HCT116 (cell line): ENCODE data around the gene CDH4. TPM values are rescaled to one million over a fixed set of nuclear protein-coding genes. Genes with fewer than 3 reads are reported as not detected.

Experiments used
- ATAC-seq: fragments of 200-7000 bp; cut with Tn5 transposase; 2 replicates; pipeline ENCODE4 v1.9.1; 2020; ENCODE audit warnings: mild to moderate bottlenecking, moderate library complexity
- BruUV-seq: library from RNA; stranded (reverse); fragments of 400-500 nt; replicated peaks from 2 replicates; lab custom pipeline; 2021; lab: Mats Ljungman, UMichigan
- CTCF ChIA-PET: fragments of 300-600 bp; sonication (Branson Sonifier 250); formaldehyde crosslinking; loops from one replicate; lab custom pipeline; 2021; ENCODE audit warnings: antibody characterized with exemption; lab: Charles Lee
- POLR2A ChIA-PET: fragments of 300-600, 350-600 bp; sonication (Branson Sonifier 250); formaldehyde crosslinking; loops from one replicate; lab custom pipeline; 2021; ENCODE audit warnings: antibody characterized with exemption; lab: Charles Lee
- RAD21 ChIA-PET, 2 experiments: fragments of 300-600 bp; sonication (Branson Sonifier 250); formaldehyde crosslinking; loops; one replicate each; lab custom pipeline; 2023; ENCODE audit warnings: low total read pairs in 2 of 2; ENCODE audit not compliant: uncharacterized antibody in 2 of 2, unreplicated experiment in 2 of 2, low non-redundant PET in 1 of 2; lab: Charles Lee
- DNase-seq: peaks from one replicate; pipeline ENCODE4 v3.0.0-alpha.2; 2010; ENCODE audit warnings: low read depth, low spot score
- H2AFZ ChIP-seq: fragments of 200-600 bp; shearing (Covaris generic), sonication (generic); 2 replicates; pipeline ENCODE4 v1.6.1; 2017; ENCODE audit warnings: low read depth, mixed run types, mixed read lengths, antibody characterized with exemption, low read length; ENCODE audit not compliant: poor library complexity, severe bottlenecking
- H3K27ac ChIP-seq: 2 replicates; pipeline ENCODE4 v1.5.1; 2012; ENCODE audit warnings: low read depth, low read length
- H3K27me3 ChIP-seq: fragments of 200-600 bp; sonication (generic); 2 replicates; pipeline ENCODE4 v1.6.1; 2016; ENCODE audit warnings: mixed run types, low read length, mixed read lengths; ENCODE audit not compliant: insufficient read depth
- H3K36me3 ChIP-seq, 2 experiments: fragments of 200-500 bp in 1 of 2; fragments of 200-600 bp in 1 of 2; sonication (Bioruptor generic) in 1 of 2; sonication (generic) in 1 of 2; 2 replicates each; pipeline versions ENCODE4 v1.5.1 to v1.6.1; 2014 to 2016; ENCODE audit warnings: low read length in 2 of 2, inconsistent platforms in 1 of 2, mixed read lengths in 1 of 2, mixed run types in 1 of 2; ENCODE audit not compliant: insufficient read depth in 2 of 2, control insufficient read depth in 1 of 2
- H3K4me1 ChIP-seq, 2 experiments: fragments of 200-600 bp in 1 of 2; sonication (generic) in 1 of 2; 2 replicates each; pipeline versions ENCODE4 v1.5.1 to v1.6.1; 2012 to 2017; ENCODE audit warnings: low read length in 2 of 2, inconsistent platforms in 1 of 2, mild to moderate bottlenecking in 1 of 2, mixed read lengths in 1 of 2, mixed run types in 1 of 2, moderate library complexity in 1 of 2; ENCODE audit not compliant: insufficient read depth in 2 of 2, control insufficient read depth in 1 of 2
- H3K4me2 ChIP-seq: fragments of 200-600 bp; sonication (generic); 2 replicates; pipeline ENCODE4 v1.6.1; 2017; ENCODE audit warnings: mixed run types, low read length, mixed read lengths
- H3K4me3 ChIP-seq, 2 experiments: fragments of 200-600 bp in 1 of 2; sonication (generic) in 1 of 2; replicated peaks in 1 of 2; 2 replicates each; pipeline ENCODE4 v1.5.1; 2011 to 2016; ENCODE audit warnings: low read length in 2 of 2, control low read depth in 1 of 2, low read depth in 1 of 2, mild to moderate bottlenecking in 1 of 2, mixed read lengths in 1 of 2, mixed run types in 1 of 2
- H3K79me2 ChIP-seq: fragments of 200-600 bp; sonication (generic); 2 replicates; pipeline ENCODE4 v1.6.1; 2017; ENCODE audit warnings: mild to moderate bottlenecking, mixed run types, low read length, moderate library complexity, mixed read lengths; ENCODE audit not compliant: insufficient read depth
- H3K9ac ChIP-seq: fragments of 200-600 bp; sonication (generic); 2 replicates; pipeline ENCODE4 v1.6.1; 2016; ENCODE audit warnings: low read length, mixed read lengths
- H3K9me2 ChIP-seq: fragments of 200-600 bp; sonication (generic), shearing (Covaris generic); 2 replicates; pipeline ENCODE4 v1.6.1; 2017; ENCODE audit warnings: mixed run types, mild to moderate bottlenecking, moderate library complexity; ENCODE audit not compliant: insufficient read depth
- H3K9me3 ChIP-seq, 2 experiments: fragments of 200-500 bp in 1 of 2; fragments of 200-600 bp in 1 of 2; sonication (Bioruptor generic) in 1 of 2; sonication (generic) in 1 of 2; 2 replicates each; pipeline ENCODE4 v1.6.1; 2014 to 2017; ENCODE audit warnings: low read length in 2 of 2, mixed read lengths in 2 of 2, inconsistent platforms in 1 of 2, low read depth in 1 of 2, mild to moderate bottlenecking in 1 of 2, mixed run types in 1 of 2, moderate library complexity in 1 of 2; ENCODE audit not compliant: control insufficient read depth in 1 of 2, insufficient read depth in 1 of 2
- H4K20me1 ChIP-seq: fragments of 200-600 bp; sonication (generic), shearing (Covaris generic); 2 replicates; pipeline ENCODE4 v1.6.1; 2017; ENCODE audit warnings: mixed run types, mild to moderate bottlenecking, moderate library complexity; ENCODE audit not compliant: insufficient read depth
- CBX3 ChIP-seq: IDR thresholded peaks from 2 replicates; pipeline ENCODE4 v1.6.1; 2012; ENCODE audit warnings: low read depth
- CEBPB ChIP-seq: IDR thresholded peaks from 2 replicates; pipeline ENCODE4 v1.6.1; 2012; ENCODE audit warnings: low read depth
- CTCF ChIP-seq, 3 experiments: fragments of 200-600 bp in 1 of 3; sonication (generic) in 1 of 3; IDR thresholded peaks in 2 of 3; conservative IDR thresholded peaks in 1 of 3; 2 replicates each; pipeline ENCODE4 v1.5.1; 2012 to 2017; ENCODE audit warnings: low read depth in 2 of 3, low read length in 2 of 3, antibody characterized with exemption in 1 of 3, borderline replicate concordance in 1 of 3, control low read depth in 1 of 3, mild to moderate bottlenecking in 1 of 3, mixed read lengths in 1 of 3, mixed run types in 1 of 3, moderate library complexity in 1 of 3; ENCODE audit not compliant: insufficient read depth in 1 of 3
- EGR1 ChIP-seq: IDR thresholded peaks from 2 replicates; pipeline ENCODE4 v1.6.1; 2012; ENCODE audit warnings: low read depth
- ELF1 ChIP-seq: IDR thresholded peaks from 2 replicates; pipeline ENCODE4 v1.6.1; 2012; ENCODE audit warnings: low read depth, borderline replicate concordance
- MAX ChIP-seq: IDR thresholded peaks from 2 replicates; pipeline ENCODE4 v1.6.1; 2012
- POLR2A ChIP-seq: IDR thresholded peaks from 2 replicates; pipeline ENCODE4 v1.7.0; 2011; ENCODE audit warnings: borderline replicate concordance; ENCODE audit not compliant: insufficient read depth, insufficient read length; ENCODE audit errors: extremely low read depth
- POLR2AphosphoS5 ChIP-seq: IDR thresholded peaks from 2 replicates; pipeline ENCODE4 v1.6.1; 2011; ENCODE audit warnings: mild to moderate bottlenecking, low read depth, low read length, moderate library complexity
- RAD21 ChIP-seq: IDR thresholded peaks from 2 replicates; pipeline ENCODE4 v1.6.1; 2012; ENCODE audit warnings: low read depth, mild to moderate bottlenecking
- SIN3A ChIP-seq: IDR thresholded peaks from 2 replicates; pipeline ENCODE4 v1.6.1; 2012; ENCODE audit warnings: low read depth
- YY1 ChIP-seq: IDR thresholded peaks from 2 replicates; pipeline ENCODE4 v1.6.1; 2011; ENCODE audit warnings: low read length, low read depth, moderate library complexity, mild to moderate bottlenecking; ENCODE audit not compliant: insufficient replicate concordance; ENCODE audit errors: extremely low read depth
- ZBTB33 ChIP-seq: IDR thresholded peaks from 2 replicates; pipeline ENCODE4 v1.6.1; 2011; ENCODE audit warnings: mild to moderate bottlenecking, low read length, moderate library complexity; ENCODE audit not compliant: insufficient replicate concordance; ENCODE audit errors: extremely low read depth
- ZFX ChIP-seq: fragments of 450-650 bp; IDR thresholded peaks from 2 replicates; pipeline ENCODE4 v1.6.1; 2017
- intact Hi-C: fragments of 100-400 bp; cut with micrococcal nuclease; formaldehyde crosslinking; loops from 2 replicates; pipeline ENCODE4 v1.10.0; 2022
- total RNA-seq: library from RNA; stranded (reverse); gene quantifications from one replicate; pipeline ENCODE4 v1.2.1, GENCODE V29; 2021; ENCODE audit not compliant: unreplicated experiment

CDH4 gene
- total RNA-seq, 1 experiment from 2014 or later: not detected

- Histone ChIP-seq H2AFZ (no peak overlapping the region), H3K4me3 (no peak overlapping the region), H4K20me1 (no peaks in the 10 kb centered on the region), H3K79me2 (no peaks in the 10 kb centered on the region), H3K9me3 (peaks cover 7 to 25% of the 10 kb centered on the region in 2 experiments; a peak in 2 of 4 replicates), H3K4me2 (no peak overlapping the region), H3K9ac (no peak overlapping the region), H3K4me1 (no peaks in the 10 kb centered on the region), H3K27ac (no peak overlapping the region), H3K9me2 (no peaks in the 10 kb centered on the region), H3K36me3 (no peaks in the 10 kb centered on the region), H3K27me3 (no peaks in the 10 kb centered on the region)
- DNase-seq: no peak
- intact Hi-C loops: no loop called here
- ChIA-PET POLR2A (no interaction called here), RAD21 (no interaction called here), CTCF (no interaction called here)
- TF ChIP-seq ELF1 (no peak), POLR2A (no peak), ZBTB33 (no peak), CBX3 (no peak), CEBPB (no peak), YY1 (no peak), CTCF (IDR thresholded peaks at IDR 0.05 in 2 of 3, conservative IDR thresholded peaks at IDR 0.05 in 1 of 3; ENCODE audit: borderline replicate concordance in 1 of 3, insufficient read depth in 1 of 3, low read depth in 2 of 3, low read length in 2 of 3) (no peak), ZFX (no peak), MAX (no peak), POLR2AphosphoS5 (no peak), SIN3A (no peak), RAD21 (no peak), EGR1 (no peak)
- no peak for ATAC-seq
- BruUV-seq: no TSS peak
Observed at GRCh38 chr20:61307686-61308476, 55.8 kb downstream of the CDH4 start.
